ENCODE results near the gene NOP16.
A peak's percentile ranks its signal among the peaks of the same experiment; 100 is the strongest.

The NOP16 gene

GRCh38 chr5:176436656-176437055, 48.3 kb upstream of the NOP16 start:
- no peaks in the 10 kb centered on the region for H3K4me1 ChIP-seq (ENCODE audit: control insufficient read depth, insufficient read depth, low read length)
- TF ChIP-seq BCL6B (tag by site-specific recombination; IDR thresholded peaks at IDR 0.05), result no peak
- TF ChIP-seq ZNF660 (tag by site-specific recombination; IDR thresholded peaks at IDR 0.05), result 0 out of 2 replicates have a peak, but pooled peaks have one; percentile 15
- TF ChIP-seq ZNF335 (tag by site-specific recombination; conservative IDR thresholded peaks at IDR 0.05), result 0 out of 2 replicates have a peak, but pooled peaks have one; percentile 35
- ChIA-PET POLR2A (no interaction called here), CTCF (interaction anchor here (0.9 kb wide), 1 partner anchor 12 kb away, joined by 3 read pairs; the partner anchor contains the start of gene FAF2)
- no peaks in the 10 kb centered on the region for H3K9me3 ChIP-seq (ENCODE audit: control insufficient read depth, insufficient read depth, low read depth, low read length)
- H3K36me3 ChIP-seq (ENCODE audit: control insufficient read depth in 2 of 2, insufficient read depth in 1 of 2, low read length in 2 of 2), result no peaks in the 10 kb centered on the region
- H3K27ac ChIP-seq (ENCODE audit: extremely low read depth, low read depth, low read length), result no peak overlapping the region
- no peak overlapping the region for H3K4me3 ChIP-seq (ENCODE audit: low read depth, low read length)

- Histone ChIP-seq H3K4me1 (ENCODE audit: control insufficient read depth, insufficient read depth, low read length) (no peaks in the 10 kb centered on the region), H3K4me3 (ENCODE audit: low read depth, low read length) (no peak overlapping the region), H3K36me3 (ENCODE audit: control insufficient read depth in 2 of 2, insufficient read depth in 1 of 2, low read length in 2 of 2) (no peaks in the 10 kb centered on the region), H3K9me3 (ENCODE audit: control insufficient read depth, insufficient read depth, low read depth, low read length) (no peaks in the 10 kb centered on the region), H3K27ac (ENCODE audit: extremely low read depth, low read depth, low read length) (no peak overlapping the region)
- CTCF ChIA-PET, result interaction anchor here (1.6 kb wide), 1 partner anchor 16 kb away, joined by 6 read pairs; the partner anchor contains the start of gene CLTB
- POLR2A ChIA-PET, result no interaction called here
- TF ChIP-seq ZNF623 (tag by site-specific recombination; IDR thresholded peaks at IDR 0.05), result no peak
- TF ChIP-seq ZNF837 (tag by site-specific recombination; IDR thresholded peaks at IDR 0.05), result no peak
- TF ChIP-seq ZNF174 (tag by site-specific recombination; IDR thresholded peaks at IDR 0.05), result no peak
- no peak for TF ChIP-seq BCL11A (tag by site-specific recombination; IDR thresholded peaks at IDR 0.05; ENCODE audit: low read depth)
- no peak for TF ChIP-seq ZIC2 (tag by site-specific recombination; IDR thresholded peaks at IDR 0.05)
- TF ChIP-seq ZNF654 (tag by site-specific recombination; IDR thresholded peaks at IDR 0.05; ENCODE audit: low read depth), result no peak
- TF ChIP-seq ZNF138 (tag by site-specific recombination; IDR thresholded peaks at IDR 0.05; ENCODE audit: borderline replicate concordance), result no peak
- TF ChIP-seq ZNF23 (tag by site-specific recombination; IDR thresholded peaks at IDR 0.05; ENCODE audit: borderline replicate concordance), result no peak
- TF ChIP-seq ZNF10 (tag by site-specific recombination; IDR thresholded peaks at IDR 0.05), result no peak
- no peak for TF ChIP-seq WT1 (tag by site-specific recombination; IDR thresholded peaks at IDR 0.05)
- no peak for TF ChIP-seq ZNF830 (tag by site-specific recombination; IDR thresholded peaks at IDR 0.05; ENCODE audit: low read depth)
Measured at GRCh38 chr5:176432707-176433106, 44.3 kb upstream of the NOP16 start.

- Histone ChIP-seq H3K27ac (ENCODE audit: extremely low read depth, low read depth, low read length) (no peak overlapping the region), H3K36me3 (ENCODE audit: control insufficient read depth in 2 of 2, insufficient read depth in 1 of 2, low read length in 2 of 2) (no peaks in the 10 kb centered on the region), H3K4me1 (ENCODE audit: control insufficient read depth, insufficient read depth, low read length) (no peaks in the 10 kb centered on the region), H3K9me3 (ENCODE audit: control insufficient read depth, insufficient read depth, low read depth, low read length) (no peaks in the 10 kb centered on the region), H3K4me3 (ENCODE audit: low read depth, low read length) (no peak overlapping the region)
- ChIA-PET POLR2A (interaction anchor here (0.7 kb wide), 1 partner anchor 114 kb away, joined by 3 read pairs; no protein-coding TSS in a partner anchor), CTCF (interaction anchor here (0.6 kb wide), 1 partner anchor 282 kb away, joined by 3 read pairs; no protein-coding TSS in a partner anchor)
- TF ChIP-seq ZNF670 (tag by site-specific recombination; IDR thresholded peaks at IDR 0.05; ENCODE audit: low read depth) (no peak), ZNF157 (tag by site-specific recombination; IDR thresholded peaks at IDR 0.05) (no peak), CTCF (tag by site-specific recombination; IDR thresholded peaks at IDR 0.05) (peak; percentile 47; the same call in 1 of the 2 replicates), ZNF548 (tag by site-specific recombination; IDR thresholded peaks at IDR 0.05) (no peak), ZBTB8A (tag by site-specific recombination; IDR thresholded peaks at IDR 0.05) (no peak), BCL6B (tag by site-specific recombination; IDR thresholded peaks at IDR 0.05) (no peak), ZNF169 (tag by site-specific recombination; IDR thresholded peaks at IDR 0.05) (no peak)
Measured at GRCh38 chr5:176429972-176430371, 41.6 kb upstream of the NOP16 start.

All from HEK293 (cell line).